ENCODE results near the gene CACNA1D.

- TF ChIP-seq POLR2A (IDR thresholded peaks at IDR 0.05) (no peak), CTCF (IDR thresholded peaks at IDR 0.05) (no peak), EP300 (IDR thresholded peaks at IDR 0.05) (no peak), POLR2AphosphoS5 (IDR thresholded peaks at IDR 0.05) (no peak)
Observed at GRCh38 chr3:53657651-53658050, 163.2 kb downstream of the CACNA1D start.
